Activated naive CD4-positive, alpha-beta T cell treated with anti-CD3 and anti-CD28 coated beads, Interleukin-2, amount 50 U/mL, for 72 hours (primary cell): ENCODE results near the gene ADAMTSL2. TPM values are rescaled to one million over a fixed set of nuclear protein-coding genes. Genes with fewer than 3 reads are reported as not detected.

Experiments used
- ATAC-seq, 2 donors: fragments of 150-1000 bp; cut with Tn5 transposase; 2 replicates each; pipeline ENCODE4 v1.10.0; 2021; ENCODE audit warnings: mild to moderate bottlenecking in 2 of 2, moderate library complexity in 2 of 2
- DNase-seq, 2 donors: peaks; one replicate each; pipeline ENCODE4 v3.0.0; 2021 to 2022; ENCODE audit warnings: low spot score in 2 of 2
- H3K27ac Mint-ChIP-seq, 2 donors: one replicate each; pipeline ENCODE4 v1.8.0; 2022; ENCODE audit warnings: mild to moderate bottlenecking in 2 of 2, mixed read lengths in 2 of 2
- H3K36me3 Mint-ChIP-seq, 2 donors: one replicate each; pipeline ENCODE4 v1.8.0; 2022; ENCODE audit warnings: mixed read lengths in 2 of 2
- H3K9me3 Mint-ChIP-seq, 2 donors: one replicate each; pipeline ENCODE4 v1.8.0; 2022; ENCODE audit warnings: mixed read lengths in 2 of 2
- total RNA-seq, 2 donors: library from RNA; stranded (reverse); gene quantifications; one replicate each; pipeline ENCODE4 v1.2.3, GENCODE V29; 2022

Gene ADAMTSL2
- total RNA-seq, 2 donors from 2014 or later = 0.11 to 1.2 TPM

DNA sequence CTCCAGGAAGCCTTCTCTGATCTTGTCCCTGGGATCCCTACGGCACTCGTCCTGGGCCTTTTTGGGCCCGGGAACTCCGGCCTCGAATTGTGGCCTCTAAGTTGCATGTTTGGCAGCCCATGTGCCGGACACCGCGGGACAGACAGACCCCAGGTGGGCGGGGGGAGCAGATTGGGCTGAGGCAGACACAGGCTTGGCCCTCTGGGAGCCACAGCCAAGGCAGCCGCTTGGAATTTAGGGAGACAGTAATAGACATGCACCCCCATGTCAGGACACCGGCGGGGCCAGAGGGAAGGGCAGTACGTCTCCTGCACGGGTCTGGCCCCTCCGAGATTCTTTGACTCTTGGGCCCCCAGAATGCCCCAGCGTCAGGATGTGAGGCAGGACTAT, 36.2 kb downstream of the ADAMTSL2 start:
- ATAC-seq (no peak), DNase-seq (no peak)
- Mint-ChIP-seq H3K27ac (no peak overlapping the region), H3K36me3 (no peaks in the 10 kb centered on the region), H3K9me3 (no peaks in the 10 kb centered on the region)

DNA sequence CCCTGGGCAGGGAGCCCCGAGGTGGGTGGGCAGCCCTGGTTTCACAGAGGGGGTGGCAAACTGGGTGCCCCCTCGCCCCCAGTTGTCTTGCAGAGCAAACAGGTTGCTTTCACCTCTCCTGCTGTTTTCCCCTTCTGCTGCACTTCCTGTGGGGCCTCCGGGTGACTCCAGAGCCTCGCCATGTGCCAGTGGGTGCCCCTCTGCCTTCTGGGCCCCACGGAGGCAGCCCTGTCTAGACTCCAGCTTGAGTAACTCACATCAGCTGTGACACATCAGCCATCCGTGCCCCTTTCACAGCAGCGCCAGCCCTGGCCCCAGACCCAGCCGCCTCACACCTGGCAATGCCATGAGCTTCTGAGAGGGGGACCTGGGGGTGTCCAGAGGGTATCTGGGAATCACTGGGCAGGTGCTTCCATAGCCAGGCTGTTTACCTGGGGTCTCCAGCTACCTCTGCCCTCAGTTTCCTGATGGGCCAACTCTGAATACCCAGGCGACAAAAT, 36.9 kb downstream of the ADAMTSL2 start:
- no peak for DNase-seq
- Mint-ChIP-seq H3K36me3 (no peaks in the 10 kb centered on the region), H3K9me3 (no peaks in the 10 kb centered on the region), H3K27ac (no peak overlapping the region)
- ATAC-seq = no peak

DNA sequence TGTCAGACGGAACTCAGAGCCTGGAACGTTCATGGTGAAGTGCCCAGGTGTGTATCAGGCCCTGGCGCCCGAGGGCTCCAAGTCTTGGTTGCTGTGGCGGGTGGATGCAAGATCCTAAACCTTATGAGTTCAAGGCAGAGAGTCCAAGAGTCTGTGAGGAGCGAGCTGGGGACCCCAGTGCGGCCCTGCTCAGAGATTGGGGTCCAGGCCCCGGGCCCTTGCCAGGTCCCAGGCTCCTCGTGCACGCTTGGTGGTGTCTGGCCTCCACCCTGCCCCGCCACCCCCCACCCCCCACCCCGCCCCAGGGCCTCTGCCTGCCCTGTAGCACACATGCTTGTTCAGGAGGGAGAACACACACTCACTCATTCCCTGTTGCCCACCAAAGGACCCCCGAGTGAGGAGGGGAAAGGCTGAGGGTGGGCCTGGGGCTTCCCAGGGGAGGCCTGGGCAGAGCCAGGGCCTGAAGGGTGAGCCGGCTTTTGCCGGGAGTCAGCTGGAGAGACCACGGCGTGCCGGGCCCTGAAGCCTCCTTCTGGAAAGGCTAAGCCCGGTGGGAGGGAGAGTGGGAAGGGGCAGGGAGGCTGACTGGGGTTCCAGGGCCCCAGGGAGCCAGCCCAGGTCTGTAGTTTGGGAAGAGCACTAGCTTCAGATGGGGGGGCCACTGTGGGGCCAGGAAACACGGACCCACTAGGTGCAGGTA, 37.5 kb downstream of the ADAMTSL2 start:
- H3K27ac Mint-ChIP-seq = no peak overlapping the region

DNA sequence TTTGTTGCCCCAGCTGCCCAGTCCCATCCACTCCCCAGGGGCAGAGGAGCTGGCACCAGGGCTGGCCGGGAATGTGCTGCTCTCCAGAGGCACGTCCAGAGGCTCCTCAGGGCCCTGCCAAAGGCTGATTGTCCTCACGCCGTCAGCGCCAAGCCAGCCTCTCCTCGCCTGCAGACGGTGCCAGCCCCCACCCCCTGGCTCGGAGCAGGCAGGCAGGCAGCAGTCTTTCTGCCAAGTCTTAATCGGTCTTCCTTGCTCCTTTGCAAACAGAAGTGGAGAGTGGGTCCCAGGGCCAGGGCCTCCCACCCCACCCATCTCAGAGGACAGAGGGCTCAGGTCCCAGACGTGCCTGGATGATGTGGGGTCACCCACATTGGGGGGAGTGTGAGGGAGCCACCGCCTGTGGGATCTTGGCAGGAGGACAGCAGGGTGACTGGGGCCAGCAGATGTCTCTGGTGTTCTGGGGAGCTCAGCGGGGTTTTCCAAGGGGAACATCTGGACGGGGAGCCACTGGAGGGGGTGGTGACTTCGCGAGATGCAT, 38.4 kb downstream of the ADAMTSL2 start:
- no peaks in the 10 kb centered on the region for H3K9me3 Mint-ChIP-seq
- no peak for DNase-seq
- no peak overlapping the region for H3K27ac Mint-ChIP-seq
- no peak for ATAC-seq
- no peaks in the 10 kb centered on the region for H3K36me3 Mint-ChIP-seq

More for the DNA sequence above, 37.5 kb downstream of the ADAMTSL2 start:
- no peaks in the 10 kb centered on the region for H3K36me3 Mint-ChIP-seq
- DNase-seq = no peak
- no peak for ATAC-seq
- H3K9me3 Mint-ChIP-seq = no peaks in the 10 kb centered on the region

DNA sequence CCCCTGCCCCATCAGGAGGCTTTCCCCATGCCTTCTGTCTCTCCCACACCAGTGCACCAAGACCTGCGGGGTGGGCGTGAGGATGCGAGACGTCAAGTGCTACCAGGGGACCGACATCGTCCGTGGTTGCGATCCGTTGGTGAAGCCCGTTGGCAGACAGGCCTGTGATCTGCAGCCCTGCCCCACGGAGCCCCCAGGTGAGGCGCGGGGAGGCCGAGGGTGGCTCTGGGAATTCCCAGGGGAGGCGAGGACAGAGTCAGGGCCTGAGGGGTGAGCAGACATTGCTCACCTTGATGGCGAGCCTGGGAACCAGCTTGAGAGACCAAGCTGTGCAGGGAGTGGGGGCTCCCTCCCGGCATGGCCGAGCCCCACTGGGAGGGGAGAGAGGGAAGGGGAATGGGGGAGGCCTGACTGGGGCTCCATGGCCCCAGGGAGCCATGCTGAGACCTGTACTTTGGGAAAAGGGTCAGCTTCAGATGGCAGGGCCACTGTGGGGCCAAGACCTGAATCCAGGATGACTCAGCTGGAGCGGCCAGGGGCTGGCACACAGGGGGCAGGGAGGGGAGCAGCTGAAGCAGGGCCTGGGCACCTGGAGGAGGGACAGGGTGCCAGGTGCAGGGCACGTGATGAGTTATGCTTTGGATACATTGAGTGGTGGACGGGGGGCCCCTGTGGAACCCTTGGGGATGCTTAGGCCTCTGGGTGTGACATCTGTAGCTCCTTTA, 39.4 kb downstream of the ADAMTSL2 start:
- ATAC-seq = no peak
- H3K36me3 Mint-ChIP-seq = no peaks in the 10 kb centered on the region

DNA sequence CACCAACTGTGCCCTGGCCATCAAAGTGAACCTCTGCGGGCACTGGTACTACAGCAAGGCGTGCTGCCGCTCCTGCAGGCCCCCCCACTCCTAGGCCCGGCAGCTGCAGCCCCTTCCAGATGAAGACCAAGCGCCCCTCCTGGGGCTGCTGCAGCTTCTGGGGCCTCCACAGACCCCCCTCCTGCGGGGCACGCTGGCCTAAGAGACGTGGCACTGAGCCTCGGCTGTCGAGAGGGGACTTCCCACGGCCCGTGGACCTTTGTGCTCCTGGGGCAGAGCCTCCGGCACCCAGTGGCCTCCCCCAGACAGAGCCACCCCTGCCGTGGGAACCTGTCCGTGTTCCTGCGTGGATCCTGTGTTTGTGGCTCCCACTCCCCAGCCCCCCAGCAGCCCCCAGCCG, 40.3 kb downstream of the ADAMTSL2 start:
- Mint-ChIP-seq H3K9me3 (no peaks in the 10 kb centered on the region), H3K36me3 (no peaks in the 10 kb centered on the region), H3K27ac (no peak overlapping the region)
- DNase-seq = no peak
- ATAC-seq = no peak

More for the DNA sequence above, 39.4 kb downstream of the ADAMTSL2 start:
- no peak for DNase-seq
- H3K9me3 Mint-ChIP-seq = no peaks in the 10 kb centered on the region
- H3K27ac Mint-ChIP-seq = no peak overlapping the region

DNA sequence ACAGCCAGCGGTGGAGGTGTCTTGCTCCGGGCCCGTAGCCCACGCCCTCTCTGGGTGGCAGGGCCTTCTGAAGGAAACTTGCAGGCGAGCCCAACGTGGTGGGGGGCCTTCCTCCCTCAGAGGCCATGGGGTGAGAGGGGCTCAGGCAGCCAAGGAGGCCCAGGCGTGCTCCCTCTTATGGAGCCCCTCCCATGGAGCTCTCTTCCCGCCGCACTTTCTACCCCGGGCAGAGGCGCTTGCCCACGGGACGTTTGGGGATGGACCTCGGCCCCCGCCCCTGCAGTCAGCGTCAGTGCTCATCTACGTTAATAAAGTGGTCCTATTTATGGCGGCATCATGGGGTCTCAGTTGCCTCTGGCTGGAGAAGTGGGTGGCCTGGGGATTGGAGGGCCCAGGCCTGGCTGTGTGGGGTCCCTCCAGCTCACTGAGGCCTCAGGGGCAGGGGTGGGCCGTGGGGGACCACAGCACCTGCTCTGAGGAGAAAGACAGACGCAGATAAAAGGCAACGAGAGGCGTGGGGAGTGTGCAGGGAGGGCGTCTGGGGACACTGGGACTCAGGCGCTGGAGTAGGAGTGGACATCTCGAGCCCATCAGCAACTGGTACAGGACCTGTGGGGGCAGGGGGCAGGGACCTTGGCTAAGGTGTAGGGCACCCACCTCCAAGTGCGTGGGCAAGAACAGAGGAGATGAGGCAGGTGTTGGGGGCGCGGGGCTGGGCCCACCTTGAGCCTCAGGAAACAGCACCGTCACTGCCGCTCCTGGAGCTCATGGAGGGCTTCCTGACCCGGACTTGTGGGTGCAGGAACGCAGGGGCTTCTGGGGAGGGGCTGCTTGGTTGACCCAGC, 40.9 kb downstream of the ADAMTSL2 start:
- no peak for DNase-seq
- Mint-ChIP-seq H3K36me3 (no peaks in the 10 kb centered on the region), H3K27ac (no peak overlapping the region), H3K9me3 (no peaks in the 10 kb centered on the region)
- ATAC-seq = no peak

DNA sequence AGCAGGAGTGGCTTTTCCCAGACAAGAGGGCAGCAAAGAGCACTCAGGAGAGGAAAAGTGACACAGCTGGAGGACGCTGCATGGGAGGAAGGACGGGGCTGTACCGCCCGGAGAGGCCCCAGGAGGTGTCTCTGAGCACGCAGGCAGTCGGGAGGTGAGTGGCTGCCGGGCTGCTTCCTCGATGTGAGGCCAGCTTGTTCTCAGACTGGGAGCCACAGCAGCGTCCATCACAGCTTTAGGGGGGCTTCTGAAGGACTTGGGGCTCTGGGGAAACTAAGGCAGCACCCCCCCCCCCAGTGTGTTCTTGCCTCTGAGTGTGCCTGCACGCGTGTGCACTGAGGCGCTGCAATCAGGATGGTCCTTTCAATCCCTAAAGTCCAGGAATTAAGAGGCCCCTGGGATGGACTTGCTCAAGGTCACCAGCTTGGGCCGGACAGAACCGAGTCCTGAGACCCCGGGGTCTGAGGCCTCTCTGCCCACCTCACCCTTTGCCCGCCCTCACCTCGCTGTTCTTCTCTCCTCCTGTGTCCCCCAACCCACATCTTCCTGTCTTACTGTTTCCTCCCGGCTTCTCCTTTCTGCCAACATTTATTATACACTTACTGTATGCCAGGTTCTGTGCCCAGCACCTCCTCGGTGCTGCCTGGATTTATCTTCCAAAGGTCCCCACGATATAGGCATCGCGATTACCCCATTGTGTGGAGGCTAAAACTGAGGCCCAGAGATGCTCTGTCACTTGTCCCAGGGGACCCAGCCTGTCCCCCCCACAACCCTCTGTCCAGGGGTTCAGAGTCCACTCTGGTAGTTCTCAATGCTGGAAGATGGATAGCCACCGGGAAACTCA, 41.7 kb downstream of the ADAMTSL2 start:
- ATAC-seq (no peak), DNase-seq (no peak)
- Mint-ChIP-seq H3K9me3 (no peaks in the 10 kb centered on the region), H3K36me3 (no peaks in the 10 kb centered on the region), H3K27ac (no peak overlapping the region)

DNA sequence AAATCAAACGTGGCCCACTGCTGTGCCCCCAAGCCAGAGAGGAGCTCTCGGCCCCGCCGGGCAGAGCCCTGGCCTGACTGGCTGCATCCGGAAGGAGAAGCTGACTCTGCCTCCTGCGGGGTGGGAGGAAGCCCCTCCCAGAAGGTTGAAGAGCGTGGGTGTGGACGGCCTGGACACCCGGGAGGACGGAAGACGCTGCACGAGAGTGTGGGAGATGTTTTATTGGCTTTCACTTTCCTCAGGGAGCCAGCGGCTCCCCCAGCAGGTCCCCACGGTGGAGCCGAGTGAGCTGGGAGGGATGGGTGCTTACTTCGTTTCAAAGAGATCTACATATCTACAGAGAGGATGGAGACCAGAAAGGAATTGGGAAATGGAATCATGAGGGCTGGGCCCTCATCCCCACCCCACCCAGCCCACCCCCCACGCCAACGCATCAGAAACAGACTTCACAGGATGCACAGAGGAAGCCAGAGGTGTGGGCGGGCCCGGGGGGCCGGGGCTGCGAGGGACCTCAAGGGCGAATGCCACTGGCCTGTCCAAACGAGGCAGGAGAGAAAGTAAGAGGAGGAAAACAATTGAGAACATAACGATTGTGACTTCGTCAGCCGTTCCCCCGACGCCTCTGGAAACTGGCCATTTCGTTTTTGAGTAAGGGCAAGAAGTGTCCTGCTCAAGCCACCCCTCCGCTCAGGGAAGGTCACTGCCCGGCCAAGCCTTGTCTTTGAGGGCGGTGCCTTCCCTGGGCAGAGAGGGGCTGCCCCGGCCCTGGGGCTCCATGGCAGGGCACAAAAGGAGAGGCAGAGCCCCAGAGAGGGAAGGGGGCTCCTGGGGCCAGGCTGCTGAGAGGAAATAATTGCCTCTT, 42.6 kb downstream of the ADAMTSL2 start:
- Mint-ChIP-seq H3K36me3 (no peaks in the 10 kb centered on the region), H3K27ac (no peak overlapping the region), H3K9me3 (no peaks in the 10 kb centered on the region)
- DNase-seq = no peak
- ATAC-seq = no peak

DNA sequence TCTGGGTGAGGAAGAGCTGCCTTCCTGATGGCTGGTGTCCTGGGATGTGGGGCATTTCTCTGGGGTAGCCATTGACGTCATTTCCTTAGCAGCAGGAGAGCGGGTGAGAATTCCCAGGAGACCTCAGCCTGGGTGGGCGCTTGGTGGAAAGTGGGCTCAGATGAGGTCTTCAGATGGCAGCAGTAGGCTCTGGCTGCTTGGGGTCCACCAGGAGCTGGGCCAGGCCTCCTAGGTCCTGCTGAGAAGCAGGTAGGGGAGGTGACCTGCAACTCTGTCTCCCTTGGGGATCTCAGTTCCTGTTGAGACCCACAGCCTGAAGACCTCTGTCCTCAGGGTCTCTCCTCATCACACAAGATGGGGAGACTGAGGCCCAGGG, 43.2 kb downstream of the ADAMTSL2 start:
- Mint-ChIP-seq H3K36me3 (no peaks in the 10 kb centered on the region), H3K27ac (no peak overlapping the region), H3K9me3 (no peaks in the 10 kb centered on the region)
- DNase-seq = no peak
- no peak for ATAC-seq

DNA sequence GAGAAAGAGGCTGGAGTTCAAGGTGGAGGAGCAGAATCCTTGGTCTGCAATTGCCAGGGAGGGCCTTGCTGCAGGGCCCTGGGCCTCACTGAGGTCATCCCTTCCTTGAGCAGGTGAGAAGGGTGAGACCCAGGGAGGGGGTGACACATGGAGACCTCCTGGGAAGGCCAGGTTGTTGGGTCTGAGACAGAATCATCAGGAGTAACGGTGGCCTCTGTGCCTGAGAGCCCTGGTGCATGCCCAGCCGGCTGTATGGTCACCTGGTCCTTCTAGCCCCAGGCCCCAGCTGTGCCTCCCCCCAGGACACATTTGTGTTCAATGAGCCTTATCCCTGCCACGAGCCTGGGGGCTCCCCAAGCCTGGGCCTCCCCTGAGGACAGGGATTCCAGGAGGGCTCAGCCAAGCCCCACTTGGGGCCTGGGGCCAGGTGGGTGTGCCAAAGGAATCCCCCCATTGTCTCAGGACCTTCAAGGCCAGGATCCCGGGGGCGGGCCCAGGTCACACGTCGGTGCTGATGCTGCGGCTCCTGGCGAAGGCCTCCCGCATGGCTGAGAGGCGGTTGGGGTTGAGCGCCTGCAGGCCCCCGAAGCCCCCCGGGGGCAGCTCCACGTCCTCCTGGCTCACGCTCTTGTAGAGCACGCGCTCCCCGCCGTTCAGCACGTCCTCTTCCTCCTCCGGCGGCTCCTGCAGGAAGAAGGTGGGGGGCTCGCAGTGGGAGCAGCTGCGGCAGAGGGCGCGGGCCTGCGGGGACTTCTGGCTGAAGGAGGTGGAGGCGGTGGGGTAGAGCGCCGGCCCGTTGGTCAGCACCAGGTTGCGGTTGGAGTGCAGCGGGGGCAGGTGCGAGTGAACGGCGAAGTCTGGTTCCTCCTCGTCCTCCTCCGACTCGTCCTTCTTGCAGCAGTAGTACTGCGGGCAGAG, 44.3 kb downstream of the ADAMTSL2 start:
- no peaks in the 10 kb centered on the region for H3K36me3 Mint-ChIP-seq
- ATAC-seq = no peak

DNA sequence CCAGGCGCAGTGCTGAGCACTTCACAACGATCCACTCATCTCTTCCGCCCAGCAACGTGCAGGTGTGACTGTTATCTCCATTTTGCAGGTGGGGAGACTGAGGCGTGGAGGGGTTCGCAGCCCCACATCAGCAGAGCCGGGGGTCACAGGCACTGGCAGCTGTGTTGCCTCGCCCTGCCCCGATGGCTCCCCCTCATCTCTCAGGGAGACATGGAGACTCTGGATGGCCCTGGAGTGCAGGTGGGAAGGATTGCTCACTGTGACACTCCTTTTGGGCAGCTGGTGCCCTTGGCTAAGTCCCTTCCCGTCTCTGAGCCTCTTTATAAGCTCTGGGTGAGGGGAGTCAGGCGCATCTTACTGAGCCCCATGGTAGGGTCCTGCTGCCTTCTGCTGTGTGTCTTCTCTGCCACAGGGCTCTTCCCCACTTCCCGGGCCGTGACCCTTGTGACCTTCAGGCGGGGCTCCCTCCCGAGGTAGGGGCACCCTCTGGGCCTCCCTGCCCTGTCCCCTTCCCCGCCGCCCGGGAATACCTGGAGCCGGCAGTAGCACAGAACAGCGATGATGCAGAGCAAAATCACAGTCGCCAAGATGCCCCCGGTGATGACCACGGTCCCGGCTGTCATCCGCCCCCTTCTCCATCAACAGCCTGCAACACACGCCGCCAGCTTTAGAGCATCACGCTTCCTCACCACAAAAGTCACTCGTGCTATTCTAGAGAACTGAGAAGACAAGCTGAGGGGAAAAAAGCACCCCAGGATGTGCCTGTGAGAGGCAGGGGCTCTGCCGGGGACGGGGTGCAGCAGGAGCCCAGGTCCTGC, 45.3 kb downstream of the ADAMTSL2 start:
- Mint-ChIP-seq H3K36me3 (no peaks in the 10 kb centered on the region), H3K27ac (no peak overlapping the region), H3K9me3 (no peaks in the 10 kb centered on the region)
- DNase-seq = no peak
- ATAC-seq = no peak

More for the DNA sequence above, 44.3 kb downstream of the ADAMTSL2 start:
- Mint-ChIP-seq H3K9me3 (no peaks in the 10 kb centered on the region), H3K27ac (no peak overlapping the region)
- no peak for DNase-seq

DNA sequence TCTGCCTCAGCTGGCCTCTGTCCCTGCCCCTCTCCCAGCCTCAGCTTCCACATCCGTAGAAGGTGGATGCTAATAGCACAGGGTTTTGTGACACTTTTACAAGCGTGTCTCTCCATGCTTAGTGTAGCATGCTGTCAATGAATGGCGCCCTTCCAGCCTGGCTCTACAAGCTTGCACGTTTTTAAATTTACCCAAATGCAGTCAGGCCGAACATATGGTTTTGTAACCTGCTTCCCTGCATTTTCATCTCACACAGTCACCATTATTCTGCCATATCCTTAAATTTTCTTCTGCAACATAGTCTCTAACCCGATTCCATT, 45.9 kb downstream of the ADAMTSL2 start:
- H3K27ac Mint-ChIP-seq = no peak overlapping the region
- H3K36me3 Mint-ChIP-seq = no peaks in the 10 kb centered on the region
- ATAC-seq (no peak), DNase-seq (no peak)
- H3K9me3 Mint-ChIP-seq = no peaks in the 10 kb centered on the region

DNA sequence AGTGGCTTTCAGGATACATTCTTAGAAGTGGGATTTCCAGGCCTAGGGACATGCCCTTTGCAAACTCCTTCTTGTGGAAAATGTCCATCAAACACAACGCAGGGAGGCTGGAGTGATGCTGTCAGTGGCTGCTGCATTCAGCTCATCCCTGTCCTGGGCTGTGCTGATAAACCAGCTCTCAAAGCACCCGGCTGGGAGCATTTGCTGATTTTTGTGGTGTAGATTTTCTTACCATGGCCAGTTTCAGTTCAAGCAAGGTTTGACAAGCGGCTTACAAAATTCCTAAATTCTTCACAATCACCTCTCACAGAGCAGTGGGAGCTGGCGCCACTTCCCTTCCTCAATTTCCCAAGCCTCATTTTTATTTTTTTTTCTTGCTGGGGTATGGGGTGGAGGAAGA, 46.5 kb downstream of the ADAMTSL2 start:
- ATAC-seq = no peak
- no peak overlapping the region for H3K27ac Mint-ChIP-seq
- H3K36me3 Mint-ChIP-seq = no peaks in the 10 kb centered on the region
- no peaks in the 10 kb centered on the region for H3K9me3 Mint-ChIP-seq
- no peak for DNase-seq
